GM19438 (cell line): ENCODE measurements around the gene OR8D1.
A peak's percentile ranks its signal among the peaks of the same experiment; 100 is the strongest.

Source experiments
- ATAC-seq: cut with Tn5 transposase; IDR thresholded peaks from one replicate; pipeline ENCODE4 v1.9.1; 2021; ENCODE audit warnings: low read depth; ENCODE audit not compliant: unreplicated experiment

OR8D1 gene

DNA sequence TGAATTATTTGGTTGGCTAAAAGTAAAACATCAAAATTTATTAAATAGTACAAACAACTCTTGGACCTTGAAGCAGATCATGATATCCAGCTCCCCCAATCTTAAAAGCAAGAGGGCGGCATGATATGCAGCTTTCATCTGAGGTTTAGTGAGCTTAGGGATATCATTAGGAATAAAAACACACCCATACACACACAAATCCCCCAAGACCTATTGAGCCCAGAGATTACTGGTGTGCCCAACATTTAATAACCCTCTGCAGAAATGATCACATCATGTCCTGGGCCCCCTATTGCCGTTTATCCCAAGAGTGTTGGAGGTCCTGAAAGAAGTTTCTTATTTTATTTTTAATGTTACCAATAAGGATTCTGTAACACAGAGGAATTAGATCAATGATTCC lies at the start of gene OR8D1:
OR8D1 (minus strand) TSS at position 101 of the 400 bp plus-strand sequence. CDS start 3,183 bp downstream, outside the sequence.
- ATAC-seq, result no peak

DNA sequence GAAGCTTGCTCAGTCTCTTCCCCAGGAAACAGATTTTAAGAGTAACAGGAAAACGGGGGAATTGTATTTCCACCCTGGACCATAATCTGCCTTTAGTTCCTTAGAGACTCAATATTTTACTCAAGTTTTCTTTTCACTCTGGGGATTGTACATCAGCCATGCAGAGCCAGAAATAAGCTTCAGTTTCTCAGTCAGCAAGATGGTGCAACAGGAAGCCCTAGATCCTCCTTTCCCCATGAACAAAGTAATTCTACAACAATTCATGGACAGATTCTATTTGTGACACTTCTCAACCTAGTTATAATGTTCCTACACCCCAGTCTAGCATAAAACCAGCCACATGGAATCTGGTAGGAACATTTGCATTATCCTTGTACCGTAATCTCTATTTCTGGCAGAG lies 45.8 kb upstream of the OR8D1 start:
- ATAC-seq, result no peak

DNA sequence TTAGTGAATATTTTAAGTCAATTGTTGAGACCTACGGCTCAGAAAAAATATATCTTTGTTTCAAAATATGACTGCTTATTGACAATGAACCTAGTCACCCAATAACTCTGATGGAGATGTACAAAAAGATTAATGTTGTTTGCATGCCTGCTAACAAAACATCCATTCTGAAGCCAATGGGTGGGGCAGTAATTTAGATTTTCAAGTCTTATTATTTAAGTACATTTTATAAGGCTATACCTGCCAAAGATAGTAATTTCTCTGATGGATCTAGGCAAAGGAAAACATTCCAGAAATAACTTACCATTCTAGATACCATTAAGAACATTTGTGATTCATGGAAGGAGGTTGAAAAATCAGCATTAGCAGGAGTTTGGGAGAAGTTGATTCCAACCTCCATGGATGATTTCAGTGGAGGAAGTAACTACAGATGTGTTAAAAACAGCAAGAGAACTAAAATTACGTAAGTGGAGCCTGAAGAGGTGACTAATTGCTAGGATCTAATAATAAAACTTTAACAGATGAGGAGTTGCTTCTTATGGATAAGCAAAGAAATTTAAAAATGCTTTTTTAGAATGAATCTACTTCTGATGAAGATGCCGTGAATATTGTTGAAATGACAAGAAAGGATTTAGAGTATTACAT lies 32.7 kb upstream of the OR8D1 start:
- ATAC-seq, result no peak

DNA sequence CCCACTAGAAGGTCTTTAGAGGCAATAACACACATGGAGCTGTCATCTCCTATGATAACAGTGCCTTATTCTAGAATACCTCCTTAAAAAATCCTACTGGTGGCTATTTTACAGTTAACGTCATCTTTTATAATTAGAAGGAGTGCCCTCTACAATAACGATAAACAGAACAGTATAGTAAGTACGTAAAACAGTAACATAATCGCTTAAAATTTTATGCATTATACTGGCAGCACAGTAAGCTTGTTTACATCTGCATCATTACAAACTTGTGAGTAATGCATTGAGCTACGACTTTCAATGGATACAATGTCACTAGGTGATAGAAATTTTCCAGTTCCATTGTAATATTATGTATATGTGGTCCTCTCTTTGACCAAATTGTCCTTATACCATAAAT lies 30.6 kb upstream of the OR8D1 start:
- no peak for ATAC-seq

DNA sequence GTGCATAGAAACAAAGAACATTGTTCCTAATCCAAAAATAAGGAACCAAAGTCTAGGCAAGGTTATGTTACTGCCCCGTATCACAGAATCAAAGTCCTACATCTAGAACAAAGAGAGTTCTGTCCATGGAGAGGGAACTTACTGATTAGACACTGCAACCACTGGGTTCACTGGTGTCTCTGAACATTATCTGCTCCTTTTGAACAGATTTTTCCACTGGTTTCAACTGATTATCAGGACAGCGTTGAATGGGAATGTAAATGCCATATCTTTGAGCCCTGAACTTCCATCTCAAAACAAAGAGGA lies 26.3 kb upstream of the OR8D1 start:
- no peak for ATAC-seq

DNA sequence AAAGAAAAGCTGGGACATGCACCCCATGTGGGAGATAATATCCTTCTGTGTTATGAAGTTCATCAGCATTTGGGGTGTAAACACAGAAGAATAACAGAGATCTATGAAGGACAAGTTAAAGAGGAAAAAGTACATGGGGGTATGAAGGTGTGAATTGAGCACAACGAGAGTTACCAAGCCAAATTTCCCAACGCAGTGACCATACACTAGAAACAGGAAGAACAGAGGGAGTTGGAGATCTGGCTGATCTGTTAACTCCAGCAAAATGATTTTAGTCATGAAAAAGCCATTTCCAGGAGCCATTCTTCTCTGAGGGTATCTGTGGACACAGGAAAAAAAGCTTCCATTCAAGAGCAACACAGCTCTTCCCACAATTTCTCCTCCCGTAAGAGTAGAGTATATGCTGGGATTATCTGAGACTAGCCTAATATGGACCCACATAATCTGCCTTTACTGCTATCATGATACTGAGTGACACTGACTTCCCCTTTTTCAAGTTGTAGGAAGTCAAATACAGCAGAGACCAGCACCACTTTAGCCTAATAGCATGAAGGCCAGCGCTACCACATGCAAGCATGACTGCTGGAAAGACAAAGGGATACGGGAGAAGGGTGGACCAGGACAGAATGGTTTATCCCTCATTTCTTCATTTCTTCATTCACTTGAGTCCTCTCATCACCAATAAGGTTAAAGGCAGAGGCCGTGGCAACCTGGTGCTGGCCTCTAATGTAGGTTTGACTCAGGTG lies 25.8 kb upstream of the OR8D1 start:
- ATAC-seq, result no peak

DNA sequence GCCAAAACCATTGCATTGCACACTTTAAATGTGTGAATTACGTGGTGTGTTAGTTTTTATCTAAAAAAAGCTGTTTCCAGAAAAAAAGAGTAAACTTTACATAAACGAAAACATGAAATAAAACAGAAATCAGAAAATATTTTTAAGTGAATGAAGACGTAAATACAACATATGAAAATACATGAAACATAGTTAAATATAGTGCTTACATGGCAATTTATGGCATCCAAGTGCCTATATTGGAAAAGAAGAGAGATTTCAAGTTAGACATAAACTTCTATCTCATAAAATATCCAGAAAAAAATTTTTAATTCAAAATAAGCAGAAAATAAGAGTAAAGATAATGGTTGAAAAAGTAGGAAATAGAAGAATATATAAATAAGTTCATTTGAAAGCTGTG lies 18.1 kb upstream of the OR8D1 start:
- ATAC-seq, result no peak

DNA sequence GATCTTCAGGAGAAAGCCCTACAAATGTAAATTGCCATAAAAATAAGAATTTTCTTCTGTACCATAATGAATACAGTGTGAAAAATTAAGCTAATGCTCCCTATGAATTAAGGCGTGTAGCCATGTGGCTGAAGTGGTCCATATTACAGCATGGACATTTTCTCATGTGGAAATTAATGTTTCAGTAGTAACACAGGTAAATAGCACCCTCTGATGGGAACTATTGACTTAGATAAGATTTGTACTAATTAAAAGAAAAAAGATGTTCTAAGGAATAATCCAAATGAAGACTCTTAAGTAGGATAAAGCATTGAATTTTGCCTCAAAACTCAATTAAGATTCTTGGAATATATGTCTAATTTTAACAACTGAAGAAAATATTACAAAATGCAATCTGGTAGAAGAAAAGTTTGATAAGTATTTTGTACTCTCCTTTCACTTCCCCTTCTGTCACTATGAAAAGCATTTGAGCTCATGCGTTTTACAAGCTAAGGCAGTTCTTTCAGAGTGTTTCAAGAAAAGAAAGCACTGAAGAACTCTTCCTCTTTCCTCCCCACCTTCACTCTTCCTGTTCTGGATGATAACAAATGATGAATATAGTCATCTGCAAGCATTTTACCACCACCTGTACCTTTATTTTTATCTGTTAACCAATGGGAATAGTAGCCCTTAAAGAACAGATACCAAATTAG lies 16.2 kb upstream of the OR8D1 start:
- ATAC-seq, result peak; percentile 98

DNA sequence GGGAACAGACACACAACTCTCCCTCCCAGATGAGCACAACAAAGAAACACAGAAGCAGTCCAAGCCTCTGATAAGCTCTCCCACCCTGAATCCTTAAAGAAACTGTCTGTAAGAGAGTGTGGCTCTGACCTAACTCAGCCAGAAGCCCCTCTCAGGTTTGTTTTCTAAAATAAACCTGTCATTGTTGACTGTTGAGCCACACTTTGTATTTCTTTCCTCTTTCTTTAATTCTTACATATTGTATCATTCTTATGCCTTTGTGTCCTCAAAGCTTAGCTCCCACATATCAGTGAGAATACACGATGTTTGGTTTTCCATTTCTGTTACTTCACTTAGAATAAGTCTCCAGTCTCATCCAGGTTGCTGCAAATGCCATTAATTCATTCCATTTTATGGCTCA lies 14.0 kb upstream of the OR8D1 start:
- ATAC-seq, result no peak

DNA sequence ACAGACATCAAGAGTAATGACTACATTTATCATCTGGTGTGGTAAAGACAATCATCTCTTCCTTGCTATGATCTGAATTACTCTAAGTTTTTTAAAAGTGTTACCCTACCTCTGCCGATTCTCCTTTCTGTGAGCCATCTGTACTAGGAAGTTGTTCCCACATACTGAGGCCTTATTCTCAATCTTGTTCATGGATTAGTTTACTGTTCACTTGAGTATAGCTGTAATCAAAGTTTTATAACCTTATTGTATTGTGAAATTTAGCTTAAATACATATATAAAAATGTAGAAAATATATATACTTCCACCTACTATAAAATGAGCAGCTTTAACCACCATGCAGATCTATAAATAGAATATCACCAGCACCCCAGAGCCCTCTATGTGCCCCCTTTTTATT lies 8.6 kb upstream of the OR8D1 start:
- ATAC-seq, result no peak

DNA sequence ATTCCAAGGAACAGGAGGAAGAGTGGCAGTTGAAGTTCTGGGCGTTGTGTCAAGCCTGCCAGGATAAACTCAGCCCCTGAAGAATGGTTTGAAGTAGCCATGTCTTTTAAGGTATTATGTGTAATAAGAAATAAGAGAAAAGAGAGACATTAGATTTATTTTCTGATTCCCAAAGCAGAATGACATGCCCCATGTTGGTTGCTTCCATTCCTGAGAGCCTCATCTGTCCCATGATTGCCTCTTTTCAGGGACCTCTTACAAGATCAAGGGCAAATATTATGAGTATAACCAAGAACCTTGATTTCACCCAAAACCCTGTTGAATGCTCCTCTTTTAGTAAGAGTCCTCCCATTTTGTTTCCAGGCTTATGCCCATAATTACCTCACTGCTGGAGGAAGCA lies 6.3 kb upstream of the OR8D1 start, which contains the start of gene OR8D2:
OR8D2 (minus strand) TSS at position 101 of the 400 bp plus-strand sequence; CDS start at position 101, 0 bp downstream.
- no peak for ATAC-seq

DNA sequence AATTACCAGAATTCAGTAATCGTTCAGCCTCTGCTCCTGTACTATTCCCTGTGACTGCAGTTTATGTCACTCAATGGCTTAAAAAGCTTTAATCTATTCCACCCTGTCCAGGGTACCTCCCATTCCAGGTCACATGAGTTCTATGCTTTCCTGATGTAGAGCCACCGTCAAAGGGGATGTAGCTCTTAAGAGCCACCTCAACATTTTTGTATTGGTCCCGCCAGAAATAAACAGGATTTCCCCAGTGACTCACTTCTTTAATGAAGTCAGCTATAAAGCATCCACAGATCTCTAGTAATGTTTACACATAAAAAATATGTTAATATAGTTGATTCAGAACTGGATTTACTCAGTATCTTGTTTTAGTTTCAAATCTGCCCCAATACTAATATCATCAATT lies 1.3 kb upstream of the OR8D1 start:
- no peak for ATAC-seq

DNA sequence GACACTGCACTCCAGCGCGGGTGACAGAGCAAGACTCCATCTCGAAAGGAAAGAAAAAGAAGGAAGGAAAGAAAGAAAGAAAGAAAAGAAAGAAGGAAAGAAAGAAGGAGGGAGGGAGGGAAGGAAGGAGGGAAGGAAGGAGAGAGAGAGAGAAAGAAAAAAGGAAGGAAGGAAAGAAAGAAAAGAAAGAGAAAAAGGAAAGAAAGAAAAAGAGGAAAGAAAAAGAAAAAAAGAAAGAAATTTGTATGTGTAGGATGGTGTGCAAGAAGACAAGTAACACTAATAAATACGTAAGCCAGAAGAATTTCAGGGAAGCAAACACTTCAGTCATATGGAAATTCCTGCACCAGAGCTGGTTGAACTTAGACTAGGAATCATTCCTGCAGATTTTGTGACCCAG lies 618 bp downstream of the OR8D1 start:
- ATAC-seq, result no peak

DNA sequence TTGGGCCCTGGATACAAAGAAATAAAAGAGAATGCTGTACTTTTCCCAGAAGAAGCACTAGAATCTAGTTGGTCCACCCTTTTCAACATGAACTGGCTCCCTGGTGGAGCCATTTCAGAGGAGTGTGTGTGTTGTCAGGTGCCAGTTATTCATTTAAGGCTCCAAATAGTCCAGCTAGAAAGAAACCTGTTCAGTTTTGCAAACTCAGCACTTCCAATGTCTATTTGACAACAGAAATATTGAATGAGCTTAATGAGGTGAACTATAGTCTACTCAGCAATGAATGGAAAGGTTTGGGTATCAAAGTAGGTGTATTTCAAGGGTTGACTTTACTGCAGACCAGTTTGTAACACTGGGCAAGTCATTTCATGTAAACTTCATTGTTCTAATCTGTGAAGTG lies 2.1 kb downstream of the OR8D1 start:
- no peak for ATAC-seq

DNA sequence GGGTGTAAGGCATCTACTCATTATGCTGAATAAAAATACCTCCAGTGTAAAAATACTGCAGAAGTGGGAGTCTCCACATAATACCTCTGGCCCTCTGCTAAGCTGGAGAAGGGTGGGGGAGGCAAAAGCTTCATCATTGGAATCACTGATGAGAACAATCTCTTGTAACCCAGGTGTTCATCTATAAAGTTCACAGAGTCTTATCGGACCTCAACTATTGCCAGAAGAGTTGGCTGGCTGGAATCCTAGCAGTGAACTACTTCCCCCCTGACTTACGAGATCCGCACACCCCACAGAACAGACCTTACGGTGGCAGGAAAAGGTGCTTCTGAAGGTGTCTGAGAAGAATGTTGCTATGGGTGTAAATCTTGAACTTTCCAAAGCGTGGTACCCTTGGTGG lies 2.5 kb downstream of the OR8D1 start:
- no peak for ATAC-seq

DNA sequence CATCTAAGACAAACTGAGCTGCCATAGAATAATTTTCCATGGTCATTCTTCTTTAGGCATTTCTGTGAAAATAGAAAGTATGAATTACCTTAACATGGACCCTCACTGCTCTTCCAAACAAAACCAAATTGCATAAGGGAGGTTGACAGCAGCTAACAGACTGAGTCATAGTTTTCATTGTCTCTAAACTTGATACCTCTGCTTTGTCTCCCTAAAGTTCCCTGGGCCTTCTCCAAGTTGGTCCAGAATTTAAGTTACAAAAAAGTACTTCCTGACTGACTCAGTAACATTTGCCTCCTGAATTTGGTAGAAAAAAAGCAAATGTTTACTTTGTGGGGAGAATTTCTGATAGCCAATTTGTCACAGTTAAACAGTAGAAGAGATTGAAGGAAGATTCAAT lies 3.0 kb downstream of the OR8D1 start:
- ATAC-seq, result no peak

DNA sequence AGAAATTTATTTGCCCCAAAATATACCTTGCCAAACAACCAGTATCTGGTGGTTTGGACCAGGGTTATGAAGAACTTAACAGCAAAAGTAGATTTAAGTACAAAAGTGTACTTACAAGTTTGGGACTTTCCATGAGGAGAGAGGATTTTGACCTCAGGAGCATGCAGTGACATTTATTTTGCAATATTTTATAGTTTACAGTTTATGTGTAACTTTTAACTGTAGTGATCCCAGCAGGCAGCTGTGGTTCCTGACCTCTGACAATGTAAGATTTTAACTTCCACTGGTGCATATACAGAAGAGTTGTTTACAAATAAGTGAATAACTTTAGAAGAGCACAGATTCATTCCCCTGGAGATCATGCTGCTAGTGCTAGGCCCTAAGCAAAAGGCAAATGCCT lies 6.7 kb downstream of the OR8D1 start:
- no peak for ATAC-seq

DNA sequence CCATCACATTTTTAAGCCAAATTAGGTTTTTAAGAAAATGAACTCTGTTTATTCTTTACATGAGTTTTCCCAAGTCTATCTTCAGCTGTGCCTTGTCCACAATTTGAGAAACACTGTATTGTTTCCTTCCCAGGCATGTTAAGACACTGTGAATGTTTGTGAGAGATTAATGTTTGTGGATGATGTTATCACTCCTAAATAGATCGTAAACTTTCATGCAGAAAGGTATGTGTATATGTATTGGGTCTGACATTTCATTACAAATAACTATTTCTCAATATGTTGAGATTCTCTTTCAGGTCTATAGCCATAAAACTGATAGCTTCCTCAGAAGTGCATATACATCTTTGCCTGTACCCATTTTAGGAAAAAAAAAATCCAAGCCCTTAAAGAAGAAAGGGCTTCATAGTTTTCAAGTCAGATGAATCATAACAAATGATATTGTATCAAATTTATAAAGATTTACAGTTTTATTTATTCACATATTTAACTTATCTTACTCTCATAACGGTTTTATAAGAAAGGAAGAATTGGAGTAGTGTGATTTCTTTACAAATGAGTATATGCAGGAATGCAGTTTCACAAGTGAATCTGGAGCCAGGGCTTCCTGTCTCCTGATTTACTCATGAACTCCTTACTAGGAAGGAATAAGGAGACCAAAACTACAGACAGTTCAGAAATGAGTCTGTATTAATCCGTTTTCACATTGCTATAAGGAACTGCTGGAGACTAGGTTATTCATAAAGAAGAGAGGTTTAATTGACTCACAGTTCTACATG lies 11.2 kb downstream of the OR8D1 start:
- no peak for ATAC-seq

DNA sequence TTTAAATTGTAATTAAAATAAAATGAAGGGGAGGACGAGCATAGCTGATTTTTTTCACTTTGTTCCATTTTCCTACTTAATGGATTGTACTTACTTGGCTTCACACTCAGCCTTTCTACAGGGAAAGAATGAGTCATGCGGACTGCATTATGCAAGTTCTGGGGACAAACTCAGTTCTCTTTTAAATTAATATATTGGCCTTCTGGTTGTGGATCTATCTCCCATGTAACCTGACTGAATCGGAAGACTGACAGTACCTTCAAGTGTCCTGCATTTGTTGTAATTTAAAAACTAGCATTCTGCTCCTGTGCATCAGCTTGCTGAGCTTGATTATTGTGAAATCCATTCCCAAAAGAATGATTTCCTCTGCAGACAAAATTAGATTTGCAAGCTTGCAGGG lies 12.2 kb downstream of the OR8D1 start:
- no peak for ATAC-seq

DNA sequence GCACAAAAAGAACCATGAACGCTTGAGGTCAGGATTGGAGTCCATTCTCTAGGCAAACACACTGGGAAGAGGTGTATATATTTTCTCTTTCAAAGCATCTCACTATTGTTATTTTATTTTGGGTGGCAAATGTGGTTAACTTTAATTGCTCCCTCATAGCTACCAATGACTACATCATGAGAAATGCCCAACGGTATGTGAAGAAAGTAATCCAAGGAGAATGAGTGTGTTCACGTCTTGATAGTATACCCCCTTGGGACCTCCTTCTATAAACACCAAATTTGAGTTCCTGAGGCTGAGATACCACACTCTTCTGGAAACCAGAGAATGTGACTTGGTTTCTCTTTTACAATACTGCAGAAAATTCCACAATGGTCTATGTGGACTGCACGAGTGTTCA lies 15.8 kb downstream of the OR8D1 start:
- ATAC-seq, result no peak

DNA sequence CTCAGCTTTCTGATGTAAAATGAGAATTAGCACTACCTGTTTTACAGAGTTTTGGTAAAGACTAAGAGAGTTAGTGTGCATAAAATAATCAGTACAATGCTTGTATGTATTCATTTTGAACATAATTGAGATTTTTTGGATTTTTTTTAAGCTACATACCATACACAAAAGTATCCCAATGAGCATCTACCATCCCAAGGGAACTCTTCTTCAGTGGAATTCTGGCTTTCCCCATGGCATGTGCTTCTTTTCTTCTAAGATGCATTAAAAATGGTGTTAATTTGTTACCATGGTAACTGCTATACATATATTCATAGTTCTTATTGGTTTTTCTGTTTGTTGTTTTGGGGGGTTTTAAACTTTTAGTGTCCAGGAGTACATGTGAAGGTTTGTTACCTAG lies 17.7 kb downstream of the OR8D1 start:
- no peak for ATAC-seq
